HCT116 (cell line): ENCODE results near the gene TIMM21. TPM values are rescaled to one million over a fixed set of nuclear protein-coding genes. Genes with fewer than 3 reads are reported as not detected.

Source experiments
- ATAC-seq: fragments of 200-7000 bp; cut with Tn5 transposase; 2 replicates; pipeline ENCODE4 v1.9.1; 2020; ENCODE audit warnings: mild to moderate bottlenecking, moderate library complexity
- BruUV-seq: library from RNA; stranded (reverse); fragments of 400-500 nt; replicated peaks from 2 replicates; lab custom pipeline; 2021; lab: Mats Ljungman, UMichigan
- CTCF ChIA-PET: fragments of 300-600 bp; sonication (Branson Sonifier 250); formaldehyde crosslinking; loops from one replicate; lab custom pipeline; 2021; ENCODE audit warnings: antibody characterized with exemption; lab: Charles Lee
- POLR2A ChIA-PET: fragments of 300-600, 350-600 bp; sonication (Branson Sonifier 250); formaldehyde crosslinking; loops from one replicate; lab custom pipeline; 2021; ENCODE audit warnings: antibody characterized with exemption; lab: Charles Lee
- RAD21 ChIA-PET, 2 experiments: fragments of 300-600 bp; sonication (Branson Sonifier 250); formaldehyde crosslinking; loops; one replicate each; lab custom pipeline; 2023; ENCODE audit warnings: low total read pairs in 2 of 2; ENCODE audit not compliant: uncharacterized antibody in 2 of 2, unreplicated experiment in 2 of 2, low non-redundant PET in 1 of 2; lab: Charles Lee
- DNase-seq: peaks from one replicate; pipeline ENCODE4 v3.0.0-alpha.2; 2010; ENCODE audit warnings: low read depth, low spot score
- H2AFZ ChIP-seq: fragments of 200-600 bp; shearing (Covaris generic), sonication (generic); 2 replicates; pipeline ENCODE4 v1.6.1; 2017; ENCODE audit warnings: low read depth, mixed run types, mixed read lengths, antibody characterized with exemption, low read length; ENCODE audit not compliant: poor library complexity, severe bottlenecking
- H3K27ac ChIP-seq: 2 replicates; pipeline ENCODE4 v1.5.1; 2012; ENCODE audit warnings: low read depth, low read length
- H3K27me3 ChIP-seq: fragments of 200-600 bp; sonication (generic); 2 replicates; pipeline ENCODE4 v1.6.1; 2016; ENCODE audit warnings: mixed run types, low read length, mixed read lengths; ENCODE audit not compliant: insufficient read depth
- H3K36me3 ChIP-seq, 2 experiments: fragments of 200-500 bp in 1 of 2; fragments of 200-600 bp in 1 of 2; sonication (Bioruptor generic) in 1 of 2; sonication (generic) in 1 of 2; 2 replicates each; pipeline versions ENCODE4 v1.5.1 to v1.6.1; 2014 to 2016; ENCODE audit warnings: low read length in 2 of 2, inconsistent platforms in 1 of 2, mixed read lengths in 1 of 2, mixed run types in 1 of 2; ENCODE audit not compliant: insufficient read depth in 2 of 2, control insufficient read depth in 1 of 2
- H3K4me1 ChIP-seq, 2 experiments: fragments of 200-600 bp in 1 of 2; sonication (generic) in 1 of 2; 2 replicates each; pipeline versions ENCODE4 v1.5.1 to v1.6.1; 2012 to 2017; ENCODE audit warnings: low read length in 2 of 2, inconsistent platforms in 1 of 2, mild to moderate bottlenecking in 1 of 2, mixed read lengths in 1 of 2, mixed run types in 1 of 2, moderate library complexity in 1 of 2; ENCODE audit not compliant: insufficient read depth in 2 of 2, control insufficient read depth in 1 of 2
- H3K4me2 ChIP-seq: fragments of 200-600 bp; sonication (generic); 2 replicates; pipeline ENCODE4 v1.6.1; 2017; ENCODE audit warnings: mixed run types, low read length, mixed read lengths
- H3K4me3 ChIP-seq, 2 experiments: fragments of 200-600 bp in 1 of 2; sonication (generic) in 1 of 2; replicated peaks in 1 of 2; 2 replicates each; pipeline ENCODE4 v1.5.1; 2011 to 2016; ENCODE audit warnings: low read length in 2 of 2, control low read depth in 1 of 2, low read depth in 1 of 2, mild to moderate bottlenecking in 1 of 2, mixed read lengths in 1 of 2, mixed run types in 1 of 2
- H3K79me2 ChIP-seq: fragments of 200-600 bp; sonication (generic); 2 replicates; pipeline ENCODE4 v1.6.1; 2017; ENCODE audit warnings: mild to moderate bottlenecking, mixed run types, low read length, moderate library complexity, mixed read lengths; ENCODE audit not compliant: insufficient read depth
- H3K9ac ChIP-seq: fragments of 200-600 bp; sonication (generic); 2 replicates; pipeline ENCODE4 v1.6.1; 2016; ENCODE audit warnings: low read length, mixed read lengths
- H3K9me2 ChIP-seq: fragments of 200-600 bp; sonication (generic), shearing (Covaris generic); 2 replicates; pipeline ENCODE4 v1.6.1; 2017; ENCODE audit warnings: mixed run types, mild to moderate bottlenecking, moderate library complexity; ENCODE audit not compliant: insufficient read depth
- H3K9me3 ChIP-seq, 2 experiments: fragments of 200-500 bp in 1 of 2; fragments of 200-600 bp in 1 of 2; sonication (Bioruptor generic) in 1 of 2; sonication (generic) in 1 of 2; 2 replicates each; pipeline ENCODE4 v1.6.1; 2014 to 2017; ENCODE audit warnings: low read length in 2 of 2, mixed read lengths in 2 of 2, inconsistent platforms in 1 of 2, low read depth in 1 of 2, mild to moderate bottlenecking in 1 of 2, mixed run types in 1 of 2, moderate library complexity in 1 of 2; ENCODE audit not compliant: control insufficient read depth in 1 of 2, insufficient read depth in 1 of 2
- H4K20me1 ChIP-seq: fragments of 200-600 bp; sonication (generic), shearing (Covaris generic); 2 replicates; pipeline ENCODE4 v1.6.1; 2017; ENCODE audit warnings: mixed run types, mild to moderate bottlenecking, moderate library complexity; ENCODE audit not compliant: insufficient read depth
- ELF1 ChIP-seq: IDR thresholded peaks from 2 replicates; pipeline ENCODE4 v1.6.1; 2012; ENCODE audit warnings: low read depth, borderline replicate concordance
- FOSL1 ChIP-seq: IDR thresholded peaks from 2 replicates; pipeline ENCODE4 v1.6.1; 2012; ENCODE audit warnings: low read depth
- POLR2A ChIP-seq: IDR thresholded peaks from 2 replicates; pipeline ENCODE4 v1.7.0; 2011; ENCODE audit warnings: borderline replicate concordance; ENCODE audit not compliant: insufficient read depth, insufficient read length; ENCODE audit errors: extremely low read depth
- RAD21 ChIP-seq: IDR thresholded peaks from 2 replicates; pipeline ENCODE4 v1.6.1; 2012; ENCODE audit warnings: low read depth, mild to moderate bottlenecking
- SP1 ChIP-seq: IDR thresholded peaks from 2 replicates; pipeline ENCODE4 v1.6.1; 2012; ENCODE audit warnings: low read depth
- YY1 ChIP-seq: IDR thresholded peaks from 2 replicates; pipeline ENCODE4 v1.6.1; 2011; ENCODE audit warnings: low read length, low read depth, moderate library complexity, mild to moderate bottlenecking; ENCODE audit not compliant: insufficient replicate concordance; ENCODE audit errors: extremely low read depth
- intact Hi-C: fragments of 100-400 bp; cut with micrococcal nuclease; formaldehyde crosslinking; loops from 2 replicates; pipeline ENCODE4 v1.10.0; 2022
- total RNA-seq: library from RNA; stranded (reverse); gene quantifications from one replicate; pipeline ENCODE4 v1.2.1, GENCODE V29; 2021; ENCODE audit not compliant: unreplicated experiment
- TF ChIP-seq, protein P1 (sequence below), 3 experiments: fragments of 200-600 bp in 1 of 3; sonication (generic) in 1 of 3; IDR thresholded peaks in 2 of 3; conservative IDR thresholded peaks in 1 of 3; 2 replicates each; pipeline ENCODE4 v1.5.1; 2012 to 2017; ENCODE audit warnings: low read depth in 2 of 3, low read length in 2 of 3, antibody characterized with exemption in 1 of 3, borderline replicate concordance in 1 of 3, control low read depth in 1 of 3, mild to moderate bottlenecking in 1 of 3, mixed read lengths in 1 of 3, mixed run types in 1 of 3, moderate library complexity in 1 of 3; ENCODE audit not compliant: insufficient read depth in 1 of 3
- TF ChIP-seq, protein P2 (sequence below): IDR thresholded peaks from 2 replicates; pipeline ENCODE4 v1.6.1; 2012; ENCODE audit warnings: low read depth
- TF ChIP-seq, protein P3 (sequence below): IDR thresholded peaks from 2 replicates; pipeline ENCODE4 v1.6.1; 2012

Gene TIMM21
- total RNA-seq, 1 experiment from 2014 or later: 33.3 TPM

DNA sequence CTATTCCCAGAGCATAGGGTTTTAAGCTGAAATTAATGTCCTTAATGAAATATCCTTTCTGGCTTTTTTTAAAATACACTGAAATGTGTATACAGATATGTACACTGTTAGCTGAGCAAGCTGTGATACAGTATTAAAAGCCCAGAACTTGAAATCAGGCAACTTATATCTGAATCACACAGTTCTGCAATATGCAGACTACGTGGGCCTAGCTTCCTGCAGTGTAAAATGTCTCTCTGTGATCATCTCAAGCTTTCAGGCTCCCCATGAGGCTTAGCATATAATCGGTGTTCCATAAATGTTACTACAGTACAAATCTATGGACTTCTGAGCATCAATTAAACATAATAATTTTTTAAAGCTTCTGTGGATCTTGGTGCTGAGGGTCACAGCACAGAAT, 8.9 kb upstream of the TIMM21 start (continued):
- TF ChIP-seq, protein P1, sequence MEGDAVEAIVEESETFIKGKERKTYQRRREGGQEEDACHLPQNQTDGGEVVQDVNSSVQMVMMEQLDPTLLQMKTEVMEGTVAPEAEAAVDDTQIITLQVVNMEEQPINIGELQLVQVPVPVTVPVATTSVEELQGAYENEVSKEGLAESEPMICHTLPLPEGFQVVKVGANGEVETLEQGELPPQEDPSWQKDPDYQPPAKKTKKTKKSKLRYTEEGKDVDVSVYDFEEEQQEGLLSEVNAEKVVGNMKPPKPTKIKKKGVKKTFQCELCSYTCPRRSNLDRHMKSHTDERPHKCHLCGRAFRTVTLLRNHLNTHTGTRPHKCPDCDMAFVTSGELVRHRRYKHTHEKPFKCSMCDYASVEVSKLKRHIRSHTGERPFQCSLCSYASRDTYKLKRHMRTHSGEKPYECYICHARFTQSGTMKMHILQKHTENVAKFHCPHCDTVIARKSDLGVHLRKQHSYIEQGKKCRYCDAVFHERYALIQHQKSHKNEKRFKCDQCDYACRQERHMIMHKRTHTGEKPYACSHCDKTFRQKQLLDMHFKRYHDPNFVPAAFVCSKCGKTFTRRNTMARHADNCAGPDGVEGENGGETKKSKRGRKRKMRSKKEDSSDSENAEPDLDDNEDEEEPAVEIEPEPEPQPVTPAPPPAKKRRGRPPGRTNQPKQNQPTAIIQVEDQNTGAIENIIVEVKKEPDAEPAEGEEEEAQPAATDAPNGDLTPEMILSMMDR (IDR thresholded peaks at IDR 0.05 in 2 of 3, conservative IDR thresholded peaks at IDR 0.05 in 1 of 3; ENCODE audit: borderline replicate concordance in 1 of 3, insufficient read depth in 1 of 3, low read depth in 2 of 3, low read length in 2 of 3): no peak

DNA sequence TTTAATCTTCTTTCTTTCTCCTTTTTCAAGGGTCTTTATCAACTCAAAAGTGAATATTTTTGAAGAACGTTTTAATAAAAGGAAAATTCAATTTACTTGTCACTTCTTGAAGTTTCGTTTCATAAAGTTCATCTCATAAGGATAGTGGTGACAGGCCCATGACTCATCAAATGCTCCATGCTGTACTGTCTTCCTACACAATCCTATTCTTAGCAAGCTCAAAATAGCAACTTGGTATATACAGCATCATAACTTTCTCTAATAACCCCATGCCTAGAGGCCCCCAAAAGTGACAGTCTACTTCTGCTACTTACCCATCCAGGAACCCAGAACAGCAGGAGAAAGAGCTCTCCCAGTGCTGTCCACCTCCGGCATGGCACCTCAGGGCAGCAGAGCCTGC, 8.4 kb upstream of the TIMM21 start:
- no TSS peak for BruUV-seq
- Histone ChIP-seq H3K36me3 (no peaks in the 10 kb centered on the region), H3K79me2 (no peaks in the 10 kb centered on the region), H3K9me3 (no peaks in the 10 kb centered on the region), H3K4me1 (peaks cover 0 to 11% of the 10 kb centered on the region in 2 experiments; a peak in 2 of 4 replicates), H4K20me1 (no peaks in the 10 kb centered on the region), H3K9ac (no peak overlapping the region), H3K4me3 (no peak overlapping the region), H2AFZ (no peak overlapping the region), H3K27ac (no peak overlapping the region), H3K9me2 (no peaks in the 10 kb centered on the region), H3K4me2 (peak overlapping the region; percentile 35), H3K27me3 (peaks cover 15% of the 10 kb centered on the region)
- POLR2A ChIA-PET: no interaction called here
- RAD21 ChIA-PET: no interaction called here
- no peak for ATAC-seq
- DNase-seq: no peak
- intact Hi-C loops: no loop called here
- TF ChIP-seq RAD21 (no peak), FOSL1 (peak; percentile 29; the same call in 1 of the 2 replicates)
- CTCF ChIA-PET: no interaction called here

DNA sequence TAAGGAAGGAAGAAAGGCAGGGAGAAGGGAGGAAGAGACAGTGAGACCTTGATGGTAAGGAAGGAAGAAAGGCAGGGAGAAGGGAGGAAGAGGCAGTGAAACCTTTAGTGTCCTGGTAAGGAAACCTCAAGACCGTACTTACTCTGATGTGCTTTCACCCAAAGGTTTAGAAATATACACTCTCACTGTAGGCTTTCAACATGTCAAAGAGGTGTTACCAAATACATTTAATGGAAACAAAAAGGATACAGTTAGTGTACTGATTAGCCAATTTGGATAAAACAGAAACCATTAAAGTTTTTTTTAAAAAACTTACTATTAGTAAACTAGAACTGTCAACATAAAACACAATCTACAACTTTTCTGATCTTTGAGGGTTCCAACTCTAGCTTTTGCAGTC, 7.7 kb upstream of the TIMM21 start:
- Histone ChIP-seq H4K20me1 (no peaks in the 10 kb centered on the region), H3K36me3 (no peaks in the 10 kb centered on the region), H3K79me2 (no peaks in the 10 kb centered on the region), H3K4me3 (no peak overlapping the region), H3K4me2 (no peak overlapping the region), H3K27ac (no peak overlapping the region), H3K9ac (no peak overlapping the region), H3K27me3 (peaks cover 15% of the 10 kb centered on the region), H3K9me3 (no peaks in the 10 kb centered on the region), H3K9me2 (no peaks in the 10 kb centered on the region), H2AFZ (no peak overlapping the region), H3K4me1 (peaks cover 0 to 11% of the 10 kb centered on the region in 2 experiments; a peak in 2 of 4 replicates)
- ChIA-PET CTCF (no interaction called here), POLR2A (no interaction called here), RAD21 (no interaction called here)
- ATAC-seq (no peak), DNase-seq (no peak)
- no TSS peak for BruUV-seq
- intact Hi-C loops: no loop called here
- TF ChIP-seq, protein P1 (IDR thresholded peaks at IDR 0.05 in 2 of 3, conservative IDR thresholded peaks at IDR 0.05 in 1 of 3; ENCODE audit: borderline replicate concordance in 1 of 3, insufficient read depth in 1 of 3, low read depth in 2 of 3, low read length in 2 of 3): no peak
- TF ChIP-seq POLR2A: no peak
- no peak for TF ChIP-seq FOSL1
- TF ChIP-seq YY1: no peak
- TF ChIP-seq, protein P2, sequence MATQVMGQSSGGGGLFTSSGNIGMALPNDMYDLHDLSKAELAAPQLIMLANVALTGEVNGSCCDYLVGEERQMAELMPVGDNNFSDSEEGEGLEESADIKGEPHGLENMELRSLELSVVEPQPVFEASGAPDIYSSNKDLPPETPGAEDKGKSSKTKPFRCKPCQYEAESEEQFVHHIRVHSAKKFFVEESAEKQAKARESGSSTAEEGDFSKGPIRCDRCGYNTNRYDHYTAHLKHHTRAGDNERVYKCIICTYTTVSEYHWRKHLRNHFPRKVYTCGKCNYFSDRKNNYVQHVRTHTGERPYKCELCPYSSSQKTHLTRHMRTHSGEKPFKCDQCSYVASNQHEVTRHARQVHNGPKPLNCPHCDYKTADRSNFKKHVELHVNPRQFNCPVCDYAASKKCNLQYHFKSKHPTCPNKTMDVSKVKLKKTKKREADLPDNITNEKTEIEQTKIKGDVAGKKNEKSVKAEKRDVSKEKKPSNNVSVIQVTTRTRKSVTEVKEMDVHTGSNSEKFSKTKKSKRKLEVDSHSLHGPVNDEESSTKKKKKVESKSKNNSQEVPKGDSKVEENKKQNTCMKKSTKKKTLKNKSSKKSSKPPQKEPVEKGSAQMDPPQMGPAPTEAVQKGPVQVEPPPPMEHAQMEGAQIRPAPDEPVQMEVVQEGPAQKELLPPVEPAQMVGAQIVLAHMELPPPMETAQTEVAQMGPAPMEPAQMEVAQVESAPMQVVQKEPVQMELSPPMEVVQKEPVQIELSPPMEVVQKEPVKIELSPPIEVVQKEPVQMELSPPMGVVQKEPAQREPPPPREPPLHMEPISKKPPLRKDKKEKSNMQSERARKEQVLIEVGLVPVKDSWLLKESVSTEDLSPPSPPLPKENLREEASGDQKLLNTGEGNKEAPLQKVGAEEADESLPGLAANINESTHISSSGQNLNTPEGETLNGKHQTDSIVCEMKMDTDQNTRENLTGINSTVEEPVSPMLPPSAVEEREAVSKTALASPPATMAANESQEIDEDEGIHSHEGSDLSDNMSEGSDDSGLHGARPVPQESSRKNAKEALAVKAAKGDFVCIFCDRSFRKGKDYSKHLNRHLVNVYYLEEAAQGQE: no peak
- no peak for TF ChIP-seq ELF1
- TF ChIP-seq SP1: no peak
- TF ChIP-seq, protein P3, sequence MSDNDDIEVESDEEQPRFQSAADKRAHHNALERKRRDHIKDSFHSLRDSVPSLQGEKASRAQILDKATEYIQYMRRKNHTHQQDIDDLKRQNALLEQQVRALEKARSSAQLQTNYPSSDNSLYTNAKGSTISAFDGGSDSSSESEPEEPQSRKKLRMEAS: no peak
